Raji (cell line): ENCODE data around the gene TMEM87B.

Source experiments
- POLR2A ChIP-seq: IDR thresholded peaks from 2 replicates; pipeline ENCODE4 v1.6.1; 2011; ENCODE audit warnings: low read depth, low read length, control low read depth; ENCODE audit not compliant: insufficient read depth

TMEM87B gene

GRCh38 chr2:112054847-112055729, at the start of gene TMEM87B:
TMEM87B (plus strand) TSS chr2:112055269; CDS start chr2:112055592, 323 bp downstream.
- peak; percentile 82 for TF ChIP-seq POLR2A

- TF ChIP-seq POLR2A: no peak
Measured at GRCh38 chr2:112005406-112006075, 49.5 kb upstream of the TMEM87B start.

- no peak for TF ChIP-seq POLR2A
Measured at GRCh38 chr2:112006076-112006410, 49.0 kb upstream of the TMEM87B start.

GRCh38 chr2:112007493-112007892, 47.6 kb upstream of the TMEM87B start:
- TF ChIP-seq POLR2A: no peak

GRCh38 chr2:112008910-112009485, 46.1 kb upstream of the TMEM87B start:
- no peak for TF ChIP-seq POLR2A

- TF ChIP-seq POLR2A: no peak
Measured at GRCh38 chr2:112010751-112011150, 44.3 kb upstream of the TMEM87B start.

GRCh38 chr2:112012556-112012955, 42.5 kb upstream of the TMEM87B start:
- no peak for TF ChIP-seq POLR2A

- TF ChIP-seq POLR2A: no peak
Measured at GRCh38 chr2:112018846-112019245, 36.2 kb upstream of the TMEM87B start.

- TF ChIP-seq POLR2A: no peak
Measured at GRCh38 chr2:112019569-112019982, 35.5 kb upstream of the TMEM87B start.

GRCh38 chr2:112020561-112020960, 34.5 kb upstream of the TMEM87B start:
- no peak for TF ChIP-seq POLR2A

- no peak for TF ChIP-seq POLR2A
Measured at GRCh38 chr2:112021290-112021689, 33.8 kb upstream of the TMEM87B start.

- no peak for TF ChIP-seq POLR2A
Measured at GRCh38 chr2:112021781-112022231, 33.3 kb upstream of the TMEM87B start.

GRCh38 chr2:112023707-112024106, 31.4 kb upstream of the TMEM87B start:
- TF ChIP-seq POLR2A: no peak

- no peak for TF ChIP-seq POLR2A
Measured at GRCh38 chr2:112024231-112024630, 30.8 kb upstream of the TMEM87B start.

GRCh38 chr2:112024896-112025491, 30.1 kb upstream of the TMEM87B start:
- no peak for TF ChIP-seq POLR2A
